NCI-H345 treated with DMSO at 0.1 percent for 48 hours (cell line): ENCODE results near the gene ACOT8.
"Not testable (repeated sequence)": the region's sequence is repeated elsewhere in the genome, so short reads cannot be mapped to it uniquely, and the experiment has no call there.

Experiments
- DNase-seq: peaks from one replicate; lab custom pipeline; 2025; ENCODE audit not compliant: unreplicated experiment; lab: John Stamatoyannopoulos, UW

Gene ACOT8

GRCh38 chr20:45797510-45797909, 59.7 kb downstream of the ACOT8 start:
- DNase-seq, result not testable (repeated sequence)

- no peak for DNase-seq
These were observed 60.7 kb downstream of the ACOT8 start for GRCh38 chr20:45796337-45797065.

- DNase-seq, result no peak
These were observed 64.7 kb downstream of the ACOT8 start for GRCh38 chr20:45792317-45793118.
